CD14-positive monocyte (primary cell): ENCODE data around the gene GTF3C1. TPM values are rescaled to one million over a fixed set of nuclear protein-coding genes. Genes with fewer than 3 reads are reported as not detected.

Experiments
- DNase-seq, 3 donors: peaks; one replicate each; pipeline ENCODE4 v3.0.0-alpha.2; 2011 to 2022
- H2AFZ ChIP-seq: 2 replicates; pipeline ENCODE4 v1.6.0; 2012; ENCODE audit warnings: mild to moderate bottlenecking, low read depth, low read length, inconsistent platforms; ENCODE audit not compliant: insufficient read depth, poor library complexity, severe bottlenecking
- H3K27ac ChIP-seq, 2 donors: 1 replicate in 1 of 2; 2 replicates in 1 of 2; pipeline ENCODE4 v1.5.1; 2012 to 2013; ENCODE audit warnings: low read length in 2 of 2, control low read depth in 1 of 2, inconsistent platforms in 1 of 2, low read depth in 1 of 2, mild to moderate bottlenecking in 1 of 2
- H3K27me3 ChIP-seq, 2 donors: one replicate each; pipeline versions ENCODE4 v1.6.0 to v1.6.1; 2011 to 2013; ENCODE audit warnings: low read length in 2 of 2; ENCODE audit not compliant: control insufficient read depth in 2 of 2, insufficient read depth in 2 of 2
- H3K36me3 ChIP-seq, 2 donors: replicated peaks in 1 of 2; 1 replicate in 1 of 2; 2 replicates in 1 of 2; pipeline versions ENCODE4 v1.5.1 to v1.6.1; 2012 to 2013; ENCODE audit warnings: low read length in 2 of 2, control low read depth in 1 of 2, inconsistent platforms in 1 of 2, mild to moderate bottlenecking in 1 of 2; ENCODE audit not compliant: insufficient read depth in 2 of 2, control insufficient read depth in 1 of 2
- H3K4me1 ChIP-seq, 2 donors: 1 replicate in 1 of 2; 2 replicates in 1 of 2; pipeline versions ENCODE4 v1.5.1 to v1.6.1; 2012 to 2013; ENCODE audit warnings: low read length in 2 of 2, control low read depth in 1 of 2, inconsistent platforms in 1 of 2, mild to moderate bottlenecking in 1 of 2, moderate library complexity in 1 of 2; ENCODE audit not compliant: insufficient read depth in 2 of 2, control insufficient read depth in 1 of 2
- H3K4me2 ChIP-seq: replicated peaks from 2 replicates; pipeline ENCODE3; 2012; ENCODE audit warnings: low read length, moderate library complexity, mild to moderate bottlenecking; ENCODE audit not compliant: poor library complexity, severe bottlenecking; ENCODE audit errors: extremely low read depth
- H3K4me3 ChIP-seq, 3 experiments: fragments of 200-600 bp in 1 of 3; sonication (generic) in 1 of 3; replicated peaks in 1 of 3; 1 replicate in 2 of 3; 2 replicates in 1 of 3; pipeline ENCODE4 v1.5.1; 2011 to 2013; ENCODE audit warnings: low read length in 3 of 3, mild to moderate bottlenecking in 3 of 3, control low read depth in 2 of 3, low read depth in 2 of 3, inconsistent platforms in 1 of 3, moderate library complexity in 1 of 3
- H3K79me2 ChIP-seq: 2 replicates; pipeline ENCODE4 v1.6.0; 2012; ENCODE audit warnings: mild to moderate bottlenecking, control low read depth, inconsistent platforms, low read length, moderate library complexity; ENCODE audit not compliant: insufficient read depth
- H3K9ac ChIP-seq: 2 replicates; pipeline ENCODE4 v1.6.0; 2017; ENCODE audit warnings: low read length, mild to moderate bottlenecking; ENCODE audit not compliant: insufficient read depth, poor library complexity, severe bottlenecking
- H3K9me3 ChIP-seq, 2 donors: replicated peaks in 1 of 2; 1 replicate in 1 of 2; 2 replicates in 1 of 2; pipeline versions ENCODE4 v1.5.1 to v1.6.1; 2012 to 2013; ENCODE audit warnings: low read length in 2 of 2, control low read depth in 1 of 2; ENCODE audit not compliant: control insufficient read depth in 1 of 2, insufficient read depth in 1 of 2
- H4K20me1 ChIP-seq: 2 replicates; pipeline ENCODE4 v1.6.0; 2012; ENCODE audit warnings: mild to moderate bottlenecking, low read length, control low read depth, moderate library complexity; ENCODE audit not compliant: insufficient read depth
- H3K27ac Mint-ChIP-seq, 7 donors: one replicate each; pipeline ENCODE4 v1.8.0; 2020; ENCODE audit warnings: mild to moderate bottlenecking in 7 of 7, mixed read lengths in 7 of 7, moderate library complexity in 6 of 7, inconsistent platforms in 2 of 7
- H3K27me3 Mint-ChIP-seq, 3 donors: one replicate each; pipeline ENCODE4 v1.8.0; 2021 to 2022; ENCODE audit warnings: low read depth in 3 of 3, mild to moderate bottlenecking in 3 of 3, mixed read lengths in 3 of 3, moderate library complexity in 3 of 3, inconsistent platforms in 1 of 3
- H3K36me3 Mint-ChIP-seq, 2 donors: one replicate each; pipeline ENCODE4 v1.8.0; 2020; ENCODE audit warnings: mixed read lengths in 2 of 2, inconsistent platforms in 1 of 2, mild to moderate bottlenecking in 1 of 2
- H3K4me1 Mint-ChIP-seq: one replicate; pipeline ENCODE4 v1.8.0; 2020; ENCODE audit warnings: mild to moderate bottlenecking, mixed read lengths
- H3K4me3 Mint-ChIP-seq, 2 donors: one replicate each; pipeline ENCODE4 v1.8.0; 2020; ENCODE audit warnings: mild to moderate bottlenecking in 2 of 2, mixed read lengths in 2 of 2, moderate library complexity in 1 of 2
- H3K9me3 Mint-ChIP-seq, 7 donors: one replicate each; pipeline ENCODE4 v1.8.0; 2020 to 2022; ENCODE audit warnings: mixed read lengths in 7 of 7, mild to moderate bottlenecking in 6 of 7, moderate library complexity in 6 of 7, inconsistent platforms in 2 of 7
- WGBS: methylation state at CpG from one replicate; pipeline ENCODE4 v1.1.5; 2013; ENCODE audit warnings: missing lambda C conversion rate; ENCODE audit not compliant: insufficient coverage; 5-methylcytosine and 5-hydroxymethylcytosine counted together
- intact Hi-C, 2 donors: fragments of 100-400 bp; cut with micrococcal nuclease; formaldehyde crosslinking; loops; one replicate each; pipeline versions ENCODE4 v1.15.0 to v1.15.1; 2023
- polyA plus RNA-seq, 3 donors: library from polyadenylated mRNA; depleted of rRNA in 1 of 3; unstranded in 2 of 3; stranded (reverse) in 1 of 3; fragments of 300-500 nt in 2 of 3; fragments of >200 nt in 1 of 3; fragmentation: Illumina TruSeq in 2 of 3; gene quantifications; 1 replicate in 2 of 3; 2 replicates in 1 of 3; pipeline ENCODE4 v1.2.3, GENCODE V29; 2012 to 2021
- TF ChIP-seq, protein P1 (sequence below): fragments of 200-600 bp; IDR thresholded peaks from one replicate; pipeline ENCODE4 v1.8.0; 2022; ENCODE audit warnings: antibody characterized with exemption, mild to moderate bottlenecking

GTF3C1 gene
- polyA plus RNA-seq, 3 donors = 7.0 to 22.0 (median 12.8) TPM

DNA sequence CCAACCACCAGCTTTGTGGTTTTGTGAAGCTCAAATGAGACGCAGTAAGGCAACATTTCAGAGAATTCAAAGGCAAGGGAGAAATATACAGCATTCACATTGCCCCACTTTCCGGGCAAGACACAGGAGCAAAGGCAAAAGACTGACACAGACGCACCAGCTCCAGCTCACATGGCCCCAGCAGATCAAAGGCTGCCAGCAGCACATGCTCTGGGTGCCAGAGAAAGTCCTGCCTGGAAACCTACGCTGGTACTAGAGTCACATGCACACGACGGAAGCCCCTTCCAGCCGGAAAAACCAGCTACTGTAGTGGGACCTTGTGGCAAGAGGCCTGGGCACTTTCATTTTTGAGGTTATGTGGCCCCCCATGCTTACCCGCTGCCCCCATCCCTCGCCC is 50.1 kb downstream of the GTF3C1 start:
- intact Hi-C loops = no loop called here
- no peak for DNase-seq
- Histone ChIP-seq H3K9me3 (no peaks in the 10 kb centered on the region), H4K20me1 (no peaks in the 10 kb centered on the region), H3K4me2 (no peak overlapping the region), H3K9ac (no peak overlapping the region), H3K36me3 (peaks cover 97 to 100% of the 10 kb centered on the region in 2 donors), H3K27ac (no peak overlapping the region), H3K27me3 (no peaks in the 10 kb centered on the region), H3K79me2 (no peaks in the 10 kb centered on the region), H3K4me1 (no peaks in the 10 kb centered on the region), H2AFZ (no peak overlapping the region), H3K4me3 (no peak overlapping the region)
- H3K4me3 Mint-ChIP-seq = no peak overlapping the region
- H3K9me3 Mint-ChIP-seq = no peaks in the 10 kb centered on the region
- peaks cover 91 to 100% of the 10 kb centered on the region in 2 donors for H3K36me3 Mint-ChIP-seq
- TF ChIP-seq, protein P1, sequence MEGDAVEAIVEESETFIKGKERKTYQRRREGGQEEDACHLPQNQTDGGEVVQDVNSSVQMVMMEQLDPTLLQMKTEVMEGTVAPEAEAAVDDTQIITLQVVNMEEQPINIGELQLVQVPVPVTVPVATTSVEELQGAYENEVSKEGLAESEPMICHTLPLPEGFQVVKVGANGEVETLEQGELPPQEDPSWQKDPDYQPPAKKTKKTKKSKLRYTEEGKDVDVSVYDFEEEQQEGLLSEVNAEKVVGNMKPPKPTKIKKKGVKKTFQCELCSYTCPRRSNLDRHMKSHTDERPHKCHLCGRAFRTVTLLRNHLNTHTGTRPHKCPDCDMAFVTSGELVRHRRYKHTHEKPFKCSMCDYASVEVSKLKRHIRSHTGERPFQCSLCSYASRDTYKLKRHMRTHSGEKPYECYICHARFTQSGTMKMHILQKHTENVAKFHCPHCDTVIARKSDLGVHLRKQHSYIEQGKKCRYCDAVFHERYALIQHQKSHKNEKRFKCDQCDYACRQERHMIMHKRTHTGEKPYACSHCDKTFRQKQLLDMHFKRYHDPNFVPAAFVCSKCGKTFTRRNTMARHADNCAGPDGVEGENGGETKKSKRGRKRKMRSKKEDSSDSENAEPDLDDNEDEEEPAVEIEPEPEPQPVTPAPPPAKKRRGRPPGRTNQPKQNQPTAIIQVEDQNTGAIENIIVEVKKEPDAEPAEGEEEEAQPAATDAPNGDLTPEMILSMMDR = no peak
- 98% methylated on average over 7 of the region's 9 CpGs for WGBS
- no peaks in the 10 kb centered on the region for H3K4me1 Mint-ChIP-seq
- H3K27ac Mint-ChIP-seq = peak overlapping the region in 1 of 7 donors; percentile 37
- H3K27me3 Mint-ChIP-seq = peaks cover 0 to 3% (median 0%) of the 10 kb centered on the region in 3 donors

DNA sequence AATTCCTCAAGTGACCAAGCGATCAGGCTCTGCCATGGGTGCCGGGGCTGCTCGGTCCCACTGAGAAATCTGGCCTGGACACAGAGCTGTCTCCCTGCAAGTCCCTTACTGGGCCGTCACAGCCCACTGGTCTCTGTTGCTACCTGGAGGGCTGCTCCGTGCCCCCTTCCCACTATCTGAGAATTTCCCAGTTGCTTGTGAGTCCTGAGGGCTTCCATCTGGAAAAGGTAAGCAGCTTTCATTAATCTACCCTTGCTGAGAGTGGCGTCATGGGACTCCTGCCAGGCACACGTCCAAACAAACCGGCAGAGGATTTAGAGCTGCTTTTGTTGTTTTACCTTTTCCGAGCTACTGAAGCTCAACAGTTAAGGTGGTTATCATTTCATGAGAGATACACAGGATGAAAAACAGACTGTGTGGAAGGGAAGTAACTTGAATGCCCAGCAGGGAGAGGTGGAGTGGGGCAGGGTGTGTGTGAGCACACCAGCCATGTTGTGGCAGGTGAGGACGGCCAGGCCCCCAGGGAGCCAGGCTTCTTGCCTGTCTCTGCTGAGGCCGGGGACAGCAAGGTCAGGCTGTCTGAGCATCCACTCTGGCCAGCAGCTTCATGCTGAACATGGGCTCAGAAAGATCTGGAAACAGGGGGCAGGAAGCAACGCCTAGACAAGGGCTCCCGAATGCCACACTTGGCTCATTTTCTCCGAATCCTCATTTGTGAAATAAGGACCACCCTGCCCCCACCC is 50.6 kb downstream of the GTF3C1 start:
- TF ChIP-seq, protein P1 = no peak
- Histone ChIP-seq H3K4me2 (no peak overlapping the region), H3K27ac (no peak overlapping the region), H3K4me3 (no peak overlapping the region), H3K9ac (no peak overlapping the region), H3K79me2 (no peaks in the 10 kb centered on the region), H3K4me1 (no peaks in the 10 kb centered on the region), H2AFZ (no peak overlapping the region), H3K9me3 (no peaks in the 10 kb centered on the region), H3K36me3 (peaks cover 96 to 100% of the 10 kb centered on the region in 2 donors), H4K20me1 (no peaks in the 10 kb centered on the region), H3K27me3 (no peaks in the 10 kb centered on the region)
- Mint-ChIP-seq H3K27me3 (peaks cover 0 to 3% (median 0%) of the 10 kb centered on the region in 3 donors), H3K4me1 (no peaks in the 10 kb centered on the region), H3K27ac (no peak overlapping the region), H3K4me3 (no peak overlapping the region), H3K9me3 (no peaks in the 10 kb centered on the region), H3K36me3 (peaks cover 91 to 100% of the 10 kb centered on the region in 2 donors)
- intact Hi-C loops = no loop called here
- WGBS = 96% methylated on average over 13 of the region's 14 CpGs
- DNase-seq = no peak
